ENCODE measurements around the gene NYNRIN. TPM values are rescaled to one million over a fixed set of nuclear protein-coding genes. Genes with fewer than 3 reads are reported as not detected.

The NYNRIN gene
- total RNA-seq, 2 experiments from 2014 or later: 0.05 to 0.50 TPM

- H3K9me3 Mint-ChIP-seq (ENCODE audit: low read depth): no peaks in the 10 kb centered on the region
- no peak overlapping the region for H3K4me3 Mint-ChIP-seq
- H3K36me3 Mint-ChIP-seq: peaks cover 13% of the 10 kb centered on the region
- ATAC-seq: no peak
- H3K4me1 Mint-ChIP-seq: peaks cover 49% of the 10 kb centered on the region
- DNase-seq: no peak
- CTCF ChIA-PET: interaction anchor here (0.9 to 16.8 kb wide), 2 partner anchors 9 to 98 kb away, joined by 3 to 854 read pairs; partner anchors contain the start of genes ADCY4 and RIPK3
- H3K27ac Mint-ChIP-seq: peak overlapping the region; percentile 56
- H3K27me3 Mint-ChIP-seq: no peaks in the 10 kb centered on the region
These were observed 29.0 kb downstream of the NYNRIN start for GRCh38 chr14:24427537-24428508.

GRCh38 chr14:24428628-24429394 lies 30.0 kb downstream of the NYNRIN start:
- ATAC-seq (no peak), DNase-seq (no peak)
- peak overlapping the region; percentile 97 for H3K27ac Mint-ChIP-seq
- H3K4me1 Mint-ChIP-seq: peaks cover 58% of the 10 kb centered on the region
- H3K4me3 Mint-ChIP-seq: peak overlapping the region; percentile 77
- peaks cover 21% of the 10 kb centered on the region for H3K36me3 Mint-ChIP-seq
- CTCF ChIA-PET: interaction anchor here (0.9 to 16.8 kb wide), 3 partner anchors 8 to 119 kb away, joined by 3 to 854 read pairs (median 78); partner anchors contain the start of genes ADCY4, CIDEB, LTB4R and LTB4R2
- H3K27me3 Mint-ChIP-seq: no peaks in the 10 kb centered on the region
- no peaks in the 10 kb centered on the region for H3K9me3 Mint-ChIP-seq (ENCODE audit: low read depth)

GRCh38 chr14:24429395-24430142 lies 30.8 kb downstream of the NYNRIN start, which contains the start of the genes CBLN3 and KHNYN:
CBLN3 (minus strand) TSS chr14:24429668; CDS start chr14:24429054, 614 bp downstream.
KHNYN (plus strand) TSS chr14:24429954; CDS start chr14:24430731, 777 bp downstream.
- Mint-ChIP-seq H3K27me3 (no peaks in the 10 kb centered on the region), H3K27ac (peak within 1 kb of the TSS; percentile 97), H3K36me3 (peaks cover 21% of the 10 kb centered on the region), H3K4me1 (peaks cover 54% of the 10 kb centered on the region), H3K4me3 (peak within 1 kb of the TSS; percentile 89), H3K9me3 (ENCODE audit: low read depth) (no peaks in the 10 kb centered on the region)
- ATAC-seq (peak; percentile 88), DNase-seq (peak; percentile 92)
- CTCF ChIA-PET: interaction anchor here (0.8 to 16.8 kb wide), 12 partner anchors 10 to 315 kb away, joined by 3 to 854 read pairs (median 20); partner anchors contain the start of genes ADCY4, CHMP4A, CIDEB and DCAF11

GRCh38 chr14:24430143-24430681 lies 31.4 kb downstream of the NYNRIN start:
- H3K36me3 Mint-ChIP-seq: peaks cover 20% of the 10 kb centered on the region
- no peaks in the 10 kb centered on the region for H3K9me3 Mint-ChIP-seq (ENCODE audit: low read depth)
- peak; percentile 69 for ATAC-seq
- H3K4me3 Mint-ChIP-seq: peak overlapping the region; percentile 89
- peaks cover 53% of the 10 kb centered on the region for H3K4me1 Mint-ChIP-seq
- no peaks in the 10 kb centered on the region for H3K27me3 Mint-ChIP-seq
- H3K27ac Mint-ChIP-seq: peak overlapping the region; percentile 96
- peak; percentile 74 for DNase-seq
- CTCF ChIA-PET: interaction anchor here (0.7 to 16.8 kb wide), 22 partner anchors 11 to 316 kb away, joined by 3 to 854 read pairs (median 11); partner anchors contain the start of genes ADCY4, CHMP4A, CIDEB and DCAF11

GRCh38 chr14:24430682-24431568 lies 32.1 kb downstream of the NYNRIN start:
- DNase-seq: peak; percentile 74
- CTCF ChIA-PET: interaction anchor here (0.6 to 16.8 kb wide), 55 partner anchors 8 to 1841 kb away, joined by 3 to 854 read pairs (median 4); partner anchors contain the start of genes ADCY4, CHMP4A, CIDEB and DCAF11
- Mint-ChIP-seq H3K36me3 (peaks cover 18% of the 10 kb centered on the region), H3K27me3 (no peaks in the 10 kb centered on the region), H3K9me3 (ENCODE audit: low read depth) (no peaks in the 10 kb centered on the region), H3K4me1 (peaks cover 48% of the 10 kb centered on the region), H3K4me3 (peak overlapping the region; percentile 89), H3K27ac (peak overlapping the region; percentile 96)
- ATAC-seq: peak; percentile 34

- Mint-ChIP-seq H3K4me1 (peaks cover 48% of the 10 kb centered on the region), H3K4me3 (peak overlapping the region; percentile 89), H3K27ac (peak overlapping the region; percentile 96), H3K36me3 (peaks cover 21% of the 10 kb centered on the region), H3K27me3 (no peaks in the 10 kb centered on the region), H3K9me3 (ENCODE audit: low read depth) (no peaks in the 10 kb centered on the region)
- ATAC-seq (peak; percentile 62), DNase-seq (peak; percentile 95)
- CTCF ChIA-PET: interaction anchor here (0.6 to 16.8 kb wide), 54 partner anchors 9 to 1842 kb away, joined by 3 to 854 read pairs (median 4); partner anchors contain the start of genes ADCY4, CHMP4A, CIDEB and DCAF11
These were observed 32.9 kb downstream of the NYNRIN start for GRCh38 chr14:24431569-24432258.

- Mint-ChIP-seq H3K9me3 (ENCODE audit: low read depth) (no peaks in the 10 kb centered on the region), H3K27me3 (no peaks in the 10 kb centered on the region), H3K4me3 (no peak overlapping the region), H3K4me1 (peaks cover 50% of the 10 kb centered on the region), H3K27ac (no peak overlapping the region), H3K36me3 (peaks cover 26% of the 10 kb centered on the region)
- no peak for ATAC-seq
- CTCF ChIA-PET: interaction anchor here (0.6 to 16.8 kb wide), 43 partner anchors 9 to 318 kb away, joined by 3 to 854 read pairs (median 6); partner anchors contain the start of genes ADCY4, CHMP4A, CIDEB and DCAF11
- DNase-seq: no peak
These were observed 33.7 kb downstream of the NYNRIN start for GRCh38 chr14:24432259-24433131.

- peaks cover 61% of the 10 kb centered on the region for H3K4me1 Mint-ChIP-seq
- CTCF ChIA-PET: interaction anchor here (1.0 to 16.8 kb wide), 3 partner anchors 12 to 104 kb away, joined by 3 to 854 read pairs (median 14); partner anchors contain the start of genes ADCY4 and RIPK3
- H3K36me3 Mint-ChIP-seq: peaks cover 37% of the 10 kb centered on the region
- no peak overlapping the region for H3K27ac Mint-ChIP-seq
- no peak overlapping the region for H3K4me3 Mint-ChIP-seq
- H3K27me3 Mint-ChIP-seq: no peaks in the 10 kb centered on the region
- ATAC-seq (no peak), DNase-seq (no peak)
- H3K9me3 Mint-ChIP-seq (ENCODE audit: low read depth): no peaks in the 10 kb centered on the region
These were observed 35.2 kb downstream of the NYNRIN start for GRCh38 chr14:24434036-24434435.

GRCh38 chr14:24434676-24435075 lies 35.9 kb downstream of the NYNRIN start:
- no peak overlapping the region for H3K27ac Mint-ChIP-seq

More at GRCh38 chr14:24434676-24435075, 35.9 kb downstream of the NYNRIN start:
- DNase-seq (no peak), ATAC-seq (no peak)
- Mint-ChIP-seq H3K36me3 (peaks cover 43% of the 10 kb centered on the region), H3K9me3 (ENCODE audit: low read depth) (no peaks in the 10 kb centered on the region), H3K27me3 (no peaks in the 10 kb centered on the region), H3K4me3 (no peak overlapping the region), H3K4me1 (peaks cover 62% of the 10 kb centered on the region)
- CTCF ChIA-PET: interaction anchor here (1.0 to 16.8 kb wide), 4 partner anchors 13 to 164 kb away, joined by 3 to 854 read pairs (median 8); partner anchors contain the start of genes ADCY4, RABGGTA and RIPK3
